MCF 10A (cell line): ENCODE data around the gene MAP3K3. TPM values are rescaled to one million over a fixed set of nuclear protein-coding genes. Genes with fewer than 3 reads are reported as not detected.

Experiments used
- BruUV-seq: library from RNA; stranded (reverse); fragments of 400-500 nt; replicated peaks from 2 replicates; lab custom pipeline; 2021; lab: Mats Ljungman, UMichigan
- CTCF ChIA-PET: fragments of 300-600 bp; sonication (Branson Sonifier 250); formaldehyde crosslinking; extraction: SDS; loops from one replicate; lab custom pipeline; 2021; ENCODE audit warnings: antibody characterized with exemption, inconsistent platforms; lab: Yijun Ruan, JAX
- POLR2A ChIA-PET: fragments of 300-600, 350-650 bp; sonication (Branson Sonifier 250); formaldehyde crosslinking; extraction: SDS; loops from one replicate; lab custom pipeline; 2020; ENCODE audit warnings: antibody characterized with exemption, inconsistent platforms; lab: Yijun Ruan, JAX
- DNase-seq: peaks from one replicate; pipeline ENCODE4 v3.0.0-alpha.2; 2018; ENCODE audit not compliant: unreplicated experiment
- H3K27ac Mint-ChIP-seq: one replicate; pipeline ENCODE4 v1.8.0; 2022; ENCODE audit warnings: mild to moderate bottlenecking, low read depth, mixed read lengths; ENCODE audit not compliant: unreplicated experiment
- H3K27me3 Mint-ChIP-seq: one replicate; pipeline ENCODE4 v1.8.0; 2022; ENCODE audit warnings: mixed read lengths; ENCODE audit not compliant: insufficient read depth, unreplicated experiment
- H3K36me3 Mint-ChIP-seq: one replicate; pipeline ENCODE4 v1.8.0; 2022; ENCODE audit warnings: mild to moderate bottlenecking, moderate library complexity, mixed read lengths; ENCODE audit not compliant: insufficient read depth, unreplicated experiment
- H3K4me1 Mint-ChIP-seq: one replicate; pipeline ENCODE4 v1.8.0; 2022; ENCODE audit warnings: mixed read lengths; ENCODE audit not compliant: insufficient read depth, unreplicated experiment
- H3K4me3 Mint-ChIP-seq: one replicate; pipeline ENCODE4 v1.8.0; 2022; ENCODE audit warnings: mild to moderate bottlenecking, moderate library complexity, mixed read lengths; ENCODE audit not compliant: unreplicated experiment
- H3K9me3 Mint-ChIP-seq: one replicate; pipeline ENCODE4 v1.8.0; 2022; ENCODE audit warnings: mixed read lengths; ENCODE audit not compliant: unreplicated experiment
- CTCF ChIP-seq: fragments of 200-600 bp; IDR thresholded peaks from one replicate; pipeline ENCODE4 v1.8.0; 2022; ENCODE audit warnings: antibody characterized with exemption, mild to moderate bottlenecking; ENCODE audit not compliant: unreplicated experiment
- intact Hi-C: fragments of 100-400 bp; cut with micrococcal nuclease; formaldehyde crosslinking; loops from 2 replicates; pipeline ENCODE4 v1.14.1; 2022
- total RNA-seq: library from RNA; stranded (reverse); gene quantifications from 2 replicates; pipeline ENCODE4 v1.2.3, GENCODE V29; 2022

The MAP3K3 gene
- total RNA-seq, 1 experiment from 2014 or later = 12.8 TPM

- Mint-ChIP-seq H3K9me3 (no peaks in the 10 kb centered on the region), H3K27ac (no peak overlapping the region), H3K27me3 (no peaks in the 10 kb centered on the region), H3K4me1 (peaks cover 18% of the 10 kb centered on the region), H3K36me3 (no peaks in the 10 kb centered on the region), H3K4me3 (no peak overlapping the region)
- TF ChIP-seq CTCF = no peak
- intact Hi-C loops = no loop called here
- CTCF ChIA-PET = interaction anchor here (0.8 to 1.5 kb wide), 3 partner anchors 29 to 644 kb away, joined by 3 read pairs; no protein-coding TSS in a partner anchor
- DNase-seq = no peak
- POLR2A ChIA-PET = interaction anchor here (0.7 to 1.8 kb wide), 5 partner anchors 9 to 707 kb away, joined by 3 to 8 read pairs (median 5); partner anchors contain the start of gene MAP3K3
- BruUV-seq = no TSS peak
These were observed 54.4 kb downstream of the MAP3K3 start for GRCh38 chr17:63676584-63676983.

GRCh38 chr17:63679214-63679613 lies 57.0 kb downstream of the MAP3K3 start:
- intact Hi-C loops = no loop called here
- ChIA-PET CTCF (interaction anchor here (0.9 kb wide), 1 partner anchor 9 kb away, joined by 3 read pairs; no protein-coding TSS in a partner anchor), POLR2A (no interaction called here)
- no peaks in the 10 kb centered on the region for H3K9me3 Mint-ChIP-seq
- H3K4me3 Mint-ChIP-seq = no peak overlapping the region
- peaks cover 18% of the 10 kb centered on the region for H3K4me1 Mint-ChIP-seq
- H3K27me3 Mint-ChIP-seq = no peaks in the 10 kb centered on the region
- no peak for DNase-seq
- no TSS peak for BruUV-seq
- no peak for TF ChIP-seq CTCF
- H3K27ac Mint-ChIP-seq = no peak overlapping the region
- H3K36me3 Mint-ChIP-seq = no peaks in the 10 kb centered on the region

DNA sequence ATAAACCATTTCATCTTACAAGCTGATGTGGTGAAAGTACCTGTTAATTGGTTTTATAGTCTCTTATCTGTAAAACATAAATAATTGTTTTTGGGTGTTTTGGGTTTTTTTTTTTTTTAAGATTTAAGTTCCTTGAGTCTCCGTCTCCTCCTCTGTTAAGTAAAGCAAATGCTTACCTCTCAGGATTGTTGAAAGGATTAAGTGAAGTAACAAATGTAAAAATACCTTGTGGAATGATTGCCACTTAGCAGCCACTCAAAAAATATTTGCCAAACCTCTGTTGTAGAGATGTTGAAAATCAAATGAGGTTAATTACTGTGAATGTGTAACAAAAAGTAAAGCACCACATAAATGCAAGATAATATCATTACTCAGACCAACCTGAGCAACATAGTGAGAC lies 58.5 kb downstream of the MAP3K3 start:
- ChIA-PET POLR2A (no interaction called here), CTCF (no interaction called here)
- no peaks in the 10 kb centered on the region for H3K27me3 Mint-ChIP-seq
- H3K36me3 Mint-ChIP-seq = no peaks in the 10 kb centered on the region
- no peak overlapping the region for H3K4me3 Mint-ChIP-seq
- TF ChIP-seq CTCF = no peak
- no TSS peak for BruUV-seq
- intact Hi-C loops = no loop called here
- DNase-seq = no peak
- H3K9me3 Mint-ChIP-seq = no peaks in the 10 kb centered on the region
- H3K27ac Mint-ChIP-seq = no peak overlapping the region
- H3K4me1 Mint-ChIP-seq = peaks cover 6% of the 10 kb centered on the region

DNA sequence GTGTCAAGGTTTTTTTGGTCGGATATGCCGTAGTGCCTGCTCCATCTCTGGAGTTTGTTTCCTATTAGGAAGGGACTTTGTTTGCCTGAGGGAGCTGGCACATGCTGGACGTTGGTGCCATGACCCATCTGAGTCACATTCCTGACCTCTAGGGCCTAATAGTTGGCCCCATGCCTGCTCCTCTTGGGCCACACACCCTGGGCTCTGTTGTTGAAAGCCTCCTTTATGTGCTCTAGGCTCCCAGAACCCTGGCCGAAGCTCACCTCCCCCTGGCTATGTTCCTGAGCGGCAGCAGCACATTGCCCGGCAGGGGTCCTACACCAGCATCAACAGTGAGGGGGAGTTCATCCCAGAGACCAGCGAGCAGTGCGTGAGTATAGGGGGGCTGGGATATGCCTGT lies 59.3 kb downstream of the MAP3K3 start:
- intact Hi-C loops = no loop called here
- POLR2A ChIA-PET = no interaction called here
- CTCF ChIA-PET = interaction anchor here (1.2 kb wide), 1 partner anchor 11 kb away, joined by 3 read pairs; no protein-coding TSS in a partner anchor
- Mint-ChIP-seq H3K9me3 (no peaks in the 10 kb centered on the region), H3K4me1 (no peaks in the 10 kb centered on the region), H3K36me3 (no peaks in the 10 kb centered on the region), H3K27me3 (no peaks in the 10 kb centered on the region), H3K27ac (no peak overlapping the region), H3K4me3 (no peak overlapping the region)
- no peak for DNase-seq
- no peak for TF ChIP-seq CTCF
- no TSS peak for BruUV-seq
